SK-N-MC (cell line): Measurements from ENCODE around the gene RINL.

Experiments used
- EZH2 ChIP-seq: fragments of 200-600 bp; sonication (generic); IDR thresholded peaks from one replicate; pipeline ENCODE4 v1.6.1; 2017; ENCODE audit warnings: antibody characterized with exemption
- POLR2AphosphoS5 ChIP-seq: IDR thresholded peaks from 2 replicates; pipeline ENCODE4 v1.6.1; 2012; ENCODE audit warnings: mild to moderate bottlenecking, low read depth, low read length, borderline replicate concordance

DNA sequence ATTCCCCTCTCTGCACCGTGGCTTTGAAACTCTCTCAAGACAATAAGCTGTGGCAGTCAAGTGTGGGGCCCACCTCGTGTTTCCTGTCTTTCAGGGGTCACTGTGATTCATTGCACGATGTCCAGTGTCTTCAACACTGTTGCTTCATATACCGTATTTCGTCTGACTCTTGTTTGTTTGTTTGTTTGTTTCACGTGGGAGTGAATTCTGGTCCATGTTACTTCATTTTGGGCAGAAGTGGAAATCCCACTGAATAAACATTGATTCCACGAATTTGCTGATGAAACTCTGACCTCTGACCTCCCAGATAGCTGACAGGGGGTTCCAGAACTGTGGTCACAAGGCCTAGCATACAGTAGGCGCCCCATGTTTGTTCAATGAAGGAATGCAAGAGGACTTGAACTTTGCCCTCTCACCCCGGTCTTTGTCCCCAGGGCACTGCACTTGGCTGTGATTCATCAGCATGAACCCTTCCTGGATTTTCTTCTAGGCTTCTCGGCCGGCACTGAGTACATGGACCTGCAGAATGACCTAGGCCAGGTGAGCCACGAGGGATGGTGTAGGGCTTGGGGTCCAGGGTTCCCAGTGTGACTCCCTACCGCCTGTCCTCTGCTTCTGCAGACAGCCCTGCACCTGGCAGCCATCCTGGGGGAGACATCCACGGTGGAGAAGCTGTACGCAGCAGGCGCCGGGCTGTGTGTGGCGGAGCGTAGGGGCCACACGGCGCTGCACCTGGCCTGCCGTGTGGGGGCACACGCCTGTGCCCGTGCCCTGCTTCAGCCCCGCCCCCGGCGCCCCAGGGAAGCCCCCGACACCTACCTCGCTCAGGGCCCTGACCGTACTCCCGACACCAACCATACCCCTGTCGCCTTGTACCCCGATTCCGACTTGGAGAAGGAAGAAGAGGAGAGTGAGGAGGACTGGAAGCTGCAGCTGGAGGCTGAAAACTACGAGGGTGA, 26.8 kb upstream of the RINL start:
- TF ChIP-seq POLR2AphosphoS5 (no peak), EZH2 (no peak)
